Stimulated activated CD4-positive, alpha-beta T cell treated with anti-CD3 and anti-CD28 coated beads, Interleukin-2, amount 100 ng/mL, for 4 hours (primary cell): ENCODE data around the gene SRP14.

Source experiments
- DNase-seq: peaks from one replicate; pipeline ENCODE4 v3.0.0-alpha.2; 2020; ENCODE audit warnings: low read depth

SRP14 gene

GRCh38 chr15:40067921-40068624, 29.1 kb upstream of the SRP14 start:
- DNase-seq = no peak

GRCh38 chr15:40066589-40066988, 27.6 kb upstream of the SRP14 start:
- no peak for DNase-seq

DNA sequence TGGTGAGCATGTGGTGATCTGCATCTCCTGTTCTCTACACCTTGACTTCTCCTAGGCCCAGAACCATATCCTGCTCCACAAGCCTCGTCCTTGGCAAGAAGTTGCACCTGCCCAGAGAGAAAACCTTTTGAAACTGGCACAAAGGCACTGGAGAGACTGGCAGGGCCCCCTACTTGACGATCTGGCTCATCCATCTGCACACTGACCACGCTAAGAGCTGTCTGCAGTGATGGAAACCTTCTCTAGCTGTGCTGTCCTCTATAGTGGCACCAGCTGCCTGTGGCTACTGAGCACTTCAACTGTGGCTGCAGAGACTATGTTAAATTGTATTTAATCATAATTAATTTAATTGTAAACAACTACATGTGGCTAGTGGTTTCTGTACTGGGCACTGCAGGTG, 26.2 kb upstream of the SRP14 start:
- DNase-seq = no peak

DNA sequence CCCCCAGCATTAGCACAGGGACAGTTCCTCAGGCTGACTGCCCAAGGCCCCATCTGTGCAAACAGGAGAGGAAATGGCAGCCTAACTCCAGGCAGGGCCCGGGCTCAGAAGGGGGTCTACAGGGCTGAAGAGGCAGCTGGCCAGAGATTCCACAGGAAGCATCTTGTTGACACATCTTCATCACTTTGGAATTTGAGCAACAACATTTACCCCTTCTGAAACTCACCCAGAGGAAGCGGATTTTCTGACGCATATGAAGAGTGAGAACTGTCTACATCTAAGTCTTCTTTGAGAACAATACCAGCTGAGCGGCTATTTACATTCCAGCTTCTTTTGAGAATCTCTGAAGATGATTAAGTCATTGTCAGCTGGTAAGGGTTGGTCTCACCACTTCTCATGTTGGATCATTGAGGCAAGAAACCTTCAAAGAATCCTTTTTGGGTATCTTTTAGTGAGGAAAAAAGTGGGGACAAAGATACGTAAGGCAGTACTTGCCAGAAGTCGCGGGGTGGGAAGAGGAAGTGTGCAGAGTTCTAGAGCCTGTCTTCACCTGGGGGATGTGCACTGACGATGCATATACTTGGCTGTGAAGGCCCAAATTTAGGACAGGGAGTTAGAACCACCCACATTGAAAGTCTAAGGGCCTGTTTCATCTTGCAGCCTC, 25.4 kb upstream of the SRP14 start:
- no peak for DNase-seq

- no peak for DNase-seq
These were observed 24.6 kb upstream of the SRP14 start for GRCh38 chr15:40063563-40064011.

- DNase-seq = no peak
These were observed 24.0 kb upstream of the SRP14 start for GRCh38 chr15:40062816-40063562.

DNA sequence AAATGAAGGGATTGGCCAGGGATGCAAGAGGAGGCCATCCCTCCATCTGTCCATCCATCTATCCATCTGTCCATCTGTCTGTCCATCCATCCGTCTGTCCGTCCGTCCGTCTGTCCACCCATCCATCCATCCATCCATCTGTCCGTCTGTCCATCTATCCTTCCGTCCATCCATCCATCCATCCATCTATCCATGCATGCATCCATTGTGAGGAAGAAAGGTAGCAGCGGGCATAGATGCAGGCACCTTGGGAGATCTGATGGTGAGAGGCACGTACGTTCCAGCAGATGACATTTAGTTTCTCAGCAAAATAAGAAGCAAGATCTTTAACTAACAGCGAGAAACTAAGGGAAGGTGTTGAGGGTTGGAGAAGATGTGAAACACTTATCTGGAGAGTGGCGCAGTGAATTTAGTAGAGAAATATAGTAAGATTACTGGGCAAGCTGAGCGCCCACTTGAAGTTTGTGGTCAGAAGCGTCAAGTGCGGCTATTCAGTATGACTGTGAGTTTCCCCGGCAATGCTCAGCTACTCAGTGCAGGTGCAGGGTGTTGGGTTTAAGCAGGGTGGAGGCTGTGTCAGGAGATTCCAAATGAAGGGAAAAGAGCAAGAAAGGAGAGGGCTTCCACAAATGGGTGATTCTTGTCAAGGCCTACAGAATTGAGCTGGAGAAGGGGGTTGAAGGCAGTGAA, 22.4 kb upstream of the SRP14 start:
- DNase-seq = no peak

DNA sequence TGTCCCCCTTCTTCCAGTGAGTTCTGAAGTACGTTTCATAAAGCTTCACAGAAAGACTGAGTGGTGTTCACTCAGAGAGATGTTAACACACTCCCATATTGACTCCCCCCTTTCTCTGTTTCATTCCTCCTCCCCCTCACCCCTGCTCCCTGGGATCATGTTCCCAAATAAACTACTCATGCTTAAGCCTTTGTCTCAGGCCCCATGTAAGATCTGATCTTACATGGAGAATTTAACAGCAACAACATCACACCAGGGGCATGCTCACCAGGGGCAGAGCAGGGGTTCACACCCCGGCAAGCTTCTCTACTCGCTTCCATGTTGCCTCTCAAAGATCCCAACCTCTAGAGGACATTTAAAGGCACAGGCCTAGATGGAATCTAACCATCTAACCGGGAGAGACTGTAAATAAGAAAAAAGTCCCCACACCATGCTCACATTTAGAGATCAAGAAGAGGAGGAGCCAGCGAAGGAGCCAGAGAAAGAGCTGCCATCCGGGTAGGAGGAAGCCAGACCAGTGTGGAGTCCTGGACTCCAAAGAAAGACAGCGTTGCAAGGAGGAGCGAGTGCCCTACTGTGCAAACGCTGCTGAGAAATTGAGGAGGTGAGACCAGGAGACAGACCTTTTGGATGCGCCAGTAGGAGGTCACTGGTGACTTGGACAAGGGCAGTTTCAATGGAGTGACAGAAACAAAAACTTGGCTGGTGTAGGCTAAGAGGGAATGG, 21.4 kb upstream of the SRP14 start:
- no peak for DNase-seq

DNA sequence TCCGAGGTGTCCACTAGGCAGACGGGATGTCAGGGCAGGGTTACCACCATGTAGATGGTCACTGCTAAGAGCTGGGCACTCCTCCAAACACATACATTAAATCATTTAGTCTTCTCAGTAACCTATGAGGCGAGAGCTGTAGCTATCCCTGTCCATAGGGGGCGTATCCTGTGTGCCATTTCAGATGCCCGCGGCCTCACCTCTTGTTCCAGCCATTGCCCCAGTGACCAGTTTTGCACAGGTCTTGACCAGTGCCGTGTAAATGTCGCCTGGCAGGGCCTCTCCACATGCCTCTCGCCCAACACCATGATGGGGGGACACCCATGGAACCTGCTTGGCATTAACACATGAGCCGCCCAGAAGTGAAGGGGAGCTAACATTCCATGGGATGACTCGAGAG, 20.8 kb upstream of the SRP14 start:
- DNase-seq = no peak

- no peak for DNase-seq
These were observed 19.6 kb upstream of the SRP14 start for GRCh38 chr15:40058476-40059140.

- no peak for DNase-seq
These were observed 16.8 kb upstream of the SRP14 start for GRCh38 chr15:40055576-40056293.

GRCh38 chr15:40054855-40055575, 16.0 kb upstream of the SRP14 start:
- DNase-seq = no peak

- DNase-seq = no peak
These were observed 15.5 kb upstream of the SRP14 start for GRCh38 chr15:40054605-40054854.

DNA sequence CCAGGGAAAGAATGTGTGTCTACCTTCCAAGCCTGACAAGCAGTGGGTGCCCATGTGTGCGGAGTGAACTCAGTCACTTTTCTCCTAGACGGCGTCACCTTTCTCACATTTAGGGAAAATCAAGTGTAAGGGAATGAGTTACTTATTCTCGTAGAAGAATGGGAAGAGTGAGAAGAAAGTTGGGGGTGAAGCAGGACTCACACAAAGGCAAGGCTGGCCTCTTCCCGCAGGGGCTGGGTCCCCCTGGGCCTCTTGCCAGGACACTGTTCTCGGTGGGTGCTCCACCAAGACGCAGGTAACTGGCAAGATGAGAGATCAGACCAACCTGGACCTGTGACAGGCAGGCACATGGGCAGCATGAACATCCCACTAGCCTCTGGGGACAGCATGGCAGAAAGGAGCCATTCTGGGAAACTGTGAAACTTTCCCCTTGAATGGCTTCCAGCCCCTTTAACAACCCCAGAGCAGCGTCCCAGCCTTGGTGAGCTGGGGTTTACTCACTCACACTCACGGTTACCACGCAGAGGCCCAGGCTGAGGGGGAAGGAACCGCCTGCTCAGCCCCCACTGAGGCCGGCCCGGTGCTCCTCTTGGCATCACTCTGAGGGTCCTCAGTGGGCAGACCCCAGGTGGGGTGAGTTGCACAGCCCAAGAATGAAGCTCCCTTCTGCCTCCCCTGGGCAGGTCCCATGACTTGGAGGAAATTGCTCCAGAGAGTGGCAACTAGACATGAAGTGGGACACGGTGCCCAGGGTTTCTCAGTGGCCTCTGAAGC, 15.0 kb upstream of the SRP14 start:
- no peak for DNase-seq

DNA sequence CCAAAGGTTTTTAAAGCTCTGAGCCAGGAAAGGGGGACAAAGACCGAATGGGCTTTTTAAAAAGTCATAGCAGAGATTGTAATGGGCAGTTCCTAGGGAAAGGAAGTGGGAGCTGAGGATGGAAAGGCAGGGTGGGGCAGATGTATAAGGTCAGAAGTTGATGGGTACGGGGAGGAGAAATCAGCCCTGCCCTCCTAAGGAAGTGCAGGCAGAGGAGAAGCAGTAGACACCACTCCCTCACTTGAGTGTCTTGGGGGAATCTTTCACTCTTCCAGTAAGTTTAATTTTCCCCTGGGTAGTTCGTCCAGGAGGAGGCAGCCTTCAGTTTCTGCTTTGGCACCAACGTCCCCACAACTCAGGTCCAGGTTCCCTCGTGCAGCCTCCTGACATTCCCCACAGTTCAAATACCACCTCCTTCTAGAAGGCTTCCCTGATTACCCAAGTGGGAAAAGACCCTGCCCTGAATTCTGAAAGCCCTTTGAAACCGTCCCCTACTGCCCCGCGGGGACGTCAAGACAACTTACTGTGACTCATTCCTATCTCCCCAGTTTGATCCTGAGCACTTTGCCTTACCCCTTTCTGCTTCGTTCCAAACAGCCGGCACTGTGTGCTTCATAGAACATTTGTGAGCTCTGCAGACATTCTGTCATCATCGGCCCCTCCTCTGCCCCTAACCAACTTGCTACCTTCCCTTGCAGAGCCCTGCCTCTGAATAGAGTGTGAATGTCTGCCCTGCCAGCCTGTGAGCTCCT, 14.3 kb upstream of the SRP14 start:
- no peak for DNase-seq

DNA sequence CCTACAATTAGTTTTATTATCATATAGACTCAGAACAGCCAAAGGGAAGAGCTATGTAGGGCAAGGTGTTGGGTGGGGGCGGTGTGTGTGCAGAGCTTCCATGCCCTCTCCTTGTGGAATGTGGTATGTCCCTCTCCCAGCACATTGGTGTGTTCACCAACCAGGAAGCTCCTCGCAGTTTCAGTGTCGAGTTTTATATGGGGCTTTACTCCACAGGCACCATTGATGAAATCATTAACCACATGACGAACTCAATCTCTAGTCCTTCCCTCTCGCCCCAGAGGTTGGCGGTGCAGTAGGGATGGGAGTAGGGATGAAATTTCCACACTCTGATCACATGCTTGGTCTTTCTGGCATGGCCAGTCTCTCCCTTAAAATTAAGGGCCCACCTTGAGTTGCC, 13.6 kb upstream of the SRP14 start:
- no peak for DNase-seq

GRCh38 chr15:40051616-40052415, 12.8 kb upstream of the SRP14 start:
- no peak for DNase-seq
